GM21526 (cell line): ENCODE data around the gene LRRC61.
A peak's percentile ranks its signal among the peaks of the same experiment; 100 is the strongest.

Source experiments
- ATAC-seq: cut with Tn5 transposase; IDR thresholded peaks from one replicate; pipeline ENCODE4 v1.9.1; 2021; ENCODE audit warnings: moderate library complexity; ENCODE audit not compliant: unreplicated experiment, low FRiP score

Gene LRRC61

DNA sequence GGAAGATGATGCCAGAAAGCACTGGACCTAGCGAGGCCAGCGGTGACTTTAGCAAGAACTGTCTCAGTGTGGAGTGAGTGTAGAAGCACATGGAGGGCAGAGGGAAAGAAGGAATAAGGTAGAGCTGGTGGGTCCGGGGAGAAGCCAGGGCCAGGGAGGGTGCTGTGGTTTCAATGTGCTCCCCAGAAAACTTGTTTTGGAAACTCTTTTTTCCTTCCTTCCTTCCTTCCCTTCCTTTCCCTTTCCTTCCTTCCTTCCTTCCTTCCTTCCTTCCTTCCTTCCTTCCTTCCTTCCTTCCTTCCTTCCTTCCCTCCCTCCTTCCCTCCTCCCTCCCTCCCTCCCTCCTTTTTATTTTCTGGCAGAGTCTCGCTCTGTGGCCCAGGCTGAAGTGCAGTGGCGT is 23.8 kb downstream of the LRRC61 start:
- ATAC-seq: no peak

DNA sequence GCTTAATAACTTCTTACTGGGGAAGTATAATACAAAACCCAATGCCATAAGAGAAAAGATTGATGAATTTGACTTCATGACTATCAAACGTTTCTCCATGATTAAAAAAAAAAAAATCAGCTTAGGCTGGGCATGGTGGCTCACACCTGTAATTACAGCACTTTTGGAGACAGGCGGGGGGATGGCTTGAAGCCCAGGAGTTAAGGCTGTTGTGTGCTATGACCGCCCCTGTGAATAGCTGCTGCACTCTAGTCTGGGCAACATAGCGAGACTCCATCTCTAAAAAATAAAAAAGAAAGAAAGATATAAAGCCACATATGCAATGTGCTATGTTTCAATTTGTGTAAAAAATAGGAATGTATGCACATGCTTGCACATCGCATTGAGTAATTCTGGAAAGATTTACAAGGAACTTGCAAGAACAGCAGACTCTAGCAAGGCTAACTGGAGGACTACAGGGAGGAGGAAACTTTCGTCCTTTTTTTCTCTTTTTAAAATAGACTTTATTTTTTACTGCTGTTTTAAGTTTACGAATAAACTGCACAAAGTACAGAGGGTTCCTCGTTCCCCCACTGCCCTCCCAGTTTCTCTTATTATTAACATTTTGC is 28.5 kb downstream of the LRRC61 start:
- ATAC-seq: no peak

DNA sequence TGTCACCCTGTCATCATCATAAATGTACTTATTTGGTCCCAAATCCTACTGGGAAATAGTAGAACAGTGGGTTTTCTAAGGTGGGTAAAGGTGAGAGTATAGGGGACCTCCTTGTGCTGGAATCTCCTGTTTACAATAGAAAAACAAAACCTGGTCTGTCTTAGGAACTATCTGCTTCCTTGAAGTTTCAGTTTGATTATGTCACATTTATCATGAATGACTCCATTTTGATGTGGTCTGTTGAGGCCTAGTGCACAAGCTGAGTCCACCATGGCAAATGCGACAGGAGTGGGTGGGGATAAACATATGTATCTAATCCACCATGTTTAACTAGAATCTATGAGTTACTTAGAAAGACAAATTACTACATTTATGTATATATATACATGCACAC is 32.5 kb downstream of the LRRC61 start:
- ATAC-seq: no peak

DNA sequence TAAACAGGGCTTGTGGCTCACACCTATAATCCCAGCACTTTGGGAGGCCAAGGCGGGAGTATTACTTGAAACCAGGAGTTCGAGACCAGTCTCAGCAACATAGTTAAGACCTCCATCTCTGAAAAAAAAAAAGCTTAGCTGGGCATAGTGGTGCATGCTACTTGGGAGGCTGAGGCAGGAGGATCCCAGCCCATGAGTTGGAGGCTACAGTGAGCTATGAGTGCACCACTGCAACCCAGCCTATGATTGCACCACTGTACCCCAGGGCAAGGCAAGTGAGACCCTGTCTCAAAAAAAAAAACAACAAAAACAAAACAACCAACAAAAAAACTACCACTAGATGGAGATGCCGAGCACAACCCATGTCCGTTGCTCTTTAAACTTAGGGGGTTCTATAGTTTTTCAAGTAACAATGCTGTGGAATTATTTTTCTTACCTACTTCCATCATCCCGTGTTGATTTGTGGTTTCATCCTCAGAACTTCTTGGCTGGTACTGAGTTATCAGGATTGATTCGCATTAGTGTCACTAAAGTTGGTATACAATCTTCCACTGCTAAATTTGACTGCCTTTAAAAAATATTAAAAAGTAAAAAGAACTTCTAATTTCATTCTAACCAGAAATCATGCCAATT is 33.2 kb downstream of the LRRC61 start:
- no peak for ATAC-seq

DNA sequence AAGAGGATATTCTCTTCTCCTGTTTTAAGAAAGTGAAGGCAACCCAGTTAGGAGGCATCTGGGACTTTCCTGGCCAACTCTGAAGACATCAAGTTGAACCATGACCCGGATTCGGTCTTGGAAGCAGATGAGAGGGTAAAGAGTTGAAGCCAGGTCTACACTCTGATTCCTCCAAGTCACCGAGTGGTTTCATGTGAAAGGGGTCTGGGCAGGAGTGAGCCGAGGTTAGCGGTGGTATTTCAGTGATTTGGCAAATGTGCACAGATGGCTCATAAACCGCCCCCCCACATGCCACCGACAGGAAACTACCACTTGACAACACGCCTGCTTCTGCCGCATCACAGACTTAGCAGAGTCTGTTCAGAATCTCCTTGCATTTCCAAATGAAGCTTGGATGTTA is 34.1 kb downstream of the LRRC61 start:
- no peak for ATAC-seq

DNA sequence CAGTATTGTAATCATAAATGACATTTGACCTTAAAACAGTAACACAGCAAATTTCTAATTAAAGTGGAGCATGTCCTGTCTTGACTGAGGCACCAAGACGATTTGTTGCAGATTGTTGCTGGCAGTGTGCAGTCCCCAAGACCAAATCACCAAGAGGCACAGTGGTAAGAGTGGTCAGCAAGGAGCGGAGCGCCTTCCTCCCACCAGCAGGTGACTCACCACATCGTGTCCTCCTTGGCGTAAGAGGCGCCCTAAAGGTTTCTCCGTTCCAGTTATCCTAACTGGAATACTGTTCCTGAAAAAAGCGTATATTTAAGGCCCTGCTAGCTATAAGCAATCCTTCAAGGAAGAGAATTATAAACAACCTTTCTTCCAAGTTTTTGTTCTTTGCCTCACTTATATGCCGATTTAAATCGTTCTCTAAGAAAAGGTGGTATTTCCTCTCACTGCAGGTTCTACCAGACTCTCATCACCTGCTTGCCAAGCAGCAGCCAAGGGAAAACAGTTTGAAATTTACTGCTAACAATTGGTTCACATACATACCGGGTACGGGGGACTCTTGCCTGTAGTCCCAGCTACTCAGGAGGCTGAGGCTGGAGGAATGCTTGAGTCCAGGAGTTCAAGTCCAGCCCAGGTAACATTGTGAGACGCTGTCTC is 34.7 kb downstream of the LRRC61 start:
- no peak for ATAC-seq

DNA sequence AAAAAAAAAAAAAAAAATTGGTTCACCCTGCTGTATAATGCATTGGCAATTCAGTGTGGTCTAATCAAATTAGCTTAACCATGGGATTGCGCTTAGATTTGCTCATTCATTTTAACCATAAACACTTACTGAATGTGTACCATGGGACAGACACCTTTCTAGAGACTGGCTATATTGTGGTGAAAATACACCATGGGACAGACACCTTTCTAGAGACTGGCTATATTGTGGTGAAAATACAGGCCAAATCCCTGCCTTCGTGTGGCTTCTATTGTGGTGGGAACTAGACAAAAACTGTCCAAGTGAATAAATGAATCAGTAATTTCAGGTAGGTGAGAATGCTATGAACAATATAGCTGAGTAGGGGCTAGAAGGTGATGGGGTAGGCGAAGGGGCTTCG is 35.3 kb downstream of the LRRC61 start:
- ATAC-seq: no peak

DNA sequence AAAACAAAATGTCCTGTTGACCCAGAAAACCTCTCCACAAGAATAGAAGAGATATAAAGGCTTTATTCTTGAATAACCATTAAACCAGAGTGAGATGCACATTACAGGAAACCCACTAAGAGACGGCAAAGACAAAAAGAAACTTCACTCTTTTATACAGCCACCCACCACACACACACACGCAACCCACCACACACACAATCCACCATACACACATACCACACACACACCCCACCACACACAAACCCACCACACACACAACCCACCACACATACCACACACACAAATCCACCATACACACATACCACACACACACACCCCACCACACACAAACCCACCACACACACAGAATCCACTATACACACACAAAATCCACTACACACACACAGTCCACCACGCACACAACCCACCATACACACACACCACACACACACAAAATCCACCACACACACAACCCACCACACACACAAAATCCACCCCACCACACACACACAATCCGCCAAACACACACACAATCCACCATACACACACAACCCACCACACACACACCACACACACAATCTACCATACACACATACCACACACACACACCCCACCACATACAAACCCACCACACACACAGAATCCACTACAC is 36.0 kb downstream of the LRRC61 start:
- ATAC-seq: no peak

DNA sequence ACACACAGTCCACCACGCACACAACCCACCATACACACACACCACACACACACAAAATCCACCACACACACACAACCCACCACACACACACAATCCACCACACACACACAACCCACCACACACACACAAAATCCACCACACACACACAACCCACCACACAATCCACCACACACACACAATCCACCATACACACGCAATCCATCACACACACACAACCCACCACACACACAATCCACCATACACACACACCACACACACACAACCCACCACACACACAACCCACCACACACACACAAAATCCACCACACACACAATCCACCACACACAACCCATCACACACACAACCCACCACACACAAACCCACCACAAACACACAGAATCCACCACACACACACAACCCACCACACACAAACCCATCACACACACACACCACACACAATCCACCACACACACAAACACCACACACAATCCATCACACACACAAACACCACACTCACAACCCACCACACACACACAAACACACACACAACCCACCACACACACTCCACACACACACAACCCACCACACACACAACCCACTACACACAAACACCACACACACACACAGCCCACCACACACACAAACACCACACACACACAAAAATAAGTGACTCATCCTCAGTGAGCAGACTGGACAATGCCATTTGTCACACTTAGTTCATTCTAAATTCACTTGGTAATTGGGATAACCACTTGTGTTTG is 36.6 kb downstream of the LRRC61 start:
- ATAC-seq: no peak

DNA sequence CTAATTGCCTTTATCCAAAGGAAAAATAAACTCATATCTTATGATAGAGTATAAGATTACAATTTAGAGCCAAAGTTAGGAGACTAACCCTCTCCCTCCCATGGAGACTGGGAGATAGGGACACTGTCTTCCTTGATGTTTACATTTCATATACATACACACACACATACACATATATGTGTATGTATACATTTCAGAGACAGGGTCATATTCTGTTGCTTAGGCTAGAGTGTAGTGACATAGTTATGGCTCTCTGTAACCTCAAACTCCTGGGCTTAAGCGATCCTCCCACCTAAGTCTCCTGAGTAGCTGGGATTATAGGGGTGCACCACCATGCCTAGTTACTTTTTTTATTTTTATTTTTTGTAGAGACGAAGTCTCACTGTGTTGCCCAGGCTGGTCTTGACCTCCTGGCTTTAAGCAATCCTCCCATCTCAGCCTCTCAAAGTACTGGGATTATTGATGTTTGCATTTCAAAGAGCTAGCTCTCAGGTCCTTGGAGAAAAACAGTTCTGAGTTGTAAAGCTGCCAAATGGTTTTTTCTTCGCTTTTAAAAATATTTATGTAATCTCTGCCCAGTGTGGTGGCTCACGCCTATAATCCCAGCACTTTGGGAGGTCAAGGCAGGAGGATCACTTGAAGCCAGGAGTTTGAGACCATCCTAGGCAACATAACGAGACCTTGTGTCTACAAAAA is 37.4 kb downstream of the LRRC61 start:
- ATAC-seq: no peak

DNA sequence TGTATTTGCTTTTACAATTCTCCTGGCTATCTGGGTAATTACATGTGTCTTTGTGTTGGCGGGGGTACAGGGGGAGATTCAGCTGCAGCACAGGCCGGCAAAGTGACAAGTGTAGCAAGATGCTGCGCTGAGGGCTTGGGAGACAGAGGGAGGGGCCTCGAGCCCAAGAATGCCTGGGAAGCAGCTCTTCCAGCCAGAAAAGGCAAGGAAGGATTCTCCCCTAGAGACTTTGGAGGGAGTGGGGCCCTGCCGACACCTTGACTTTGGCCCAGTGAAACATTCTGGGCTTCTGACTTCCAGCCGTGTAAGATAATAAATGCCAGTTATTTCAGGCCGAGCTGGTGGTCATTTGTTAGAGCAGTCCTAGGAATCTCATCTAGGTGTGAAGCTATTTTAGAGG is 38.2 kb downstream of the LRRC61 start:
- no peak for ATAC-seq

DNA sequence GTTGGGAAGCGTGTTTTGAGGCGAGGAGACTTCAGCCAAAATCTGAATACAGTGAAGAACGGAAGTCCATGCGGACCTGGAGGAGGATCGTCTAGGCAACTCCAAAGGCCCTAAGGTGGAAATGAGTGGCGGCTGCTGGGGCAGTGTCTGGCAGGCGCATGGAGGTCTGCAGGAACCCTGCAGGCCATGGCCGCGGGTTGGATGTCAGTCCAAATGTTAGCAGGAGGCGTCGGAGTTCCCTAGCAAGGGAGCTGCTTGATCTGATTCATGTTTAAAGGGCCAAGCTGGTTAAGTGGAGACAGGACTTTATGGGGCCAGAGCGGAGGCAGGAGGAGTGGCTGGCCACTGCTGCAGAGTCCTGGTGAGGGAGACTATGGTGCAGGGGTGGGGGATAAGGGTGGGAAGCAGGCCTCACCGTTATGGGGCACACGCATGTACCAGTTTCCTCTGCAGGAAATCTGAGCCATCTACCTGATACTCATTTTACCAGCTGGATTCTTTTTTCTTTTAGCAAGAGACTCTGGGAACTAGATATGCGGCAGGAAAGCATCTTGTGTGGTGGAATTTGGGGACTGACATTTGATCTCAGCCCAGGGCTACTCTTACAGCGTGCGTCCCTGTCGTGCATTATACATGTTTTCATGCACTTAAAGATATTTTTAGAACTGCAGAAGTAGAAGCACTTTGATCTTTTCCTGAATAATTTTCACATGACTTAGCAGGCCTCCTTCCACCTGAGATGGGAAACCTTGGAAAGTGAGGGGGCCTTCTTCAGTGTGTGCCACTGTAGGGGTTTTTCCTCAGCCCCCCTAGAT is 38.9 kb downstream of the LRRC61 start:
- no peak for ATAC-seq

DNA sequence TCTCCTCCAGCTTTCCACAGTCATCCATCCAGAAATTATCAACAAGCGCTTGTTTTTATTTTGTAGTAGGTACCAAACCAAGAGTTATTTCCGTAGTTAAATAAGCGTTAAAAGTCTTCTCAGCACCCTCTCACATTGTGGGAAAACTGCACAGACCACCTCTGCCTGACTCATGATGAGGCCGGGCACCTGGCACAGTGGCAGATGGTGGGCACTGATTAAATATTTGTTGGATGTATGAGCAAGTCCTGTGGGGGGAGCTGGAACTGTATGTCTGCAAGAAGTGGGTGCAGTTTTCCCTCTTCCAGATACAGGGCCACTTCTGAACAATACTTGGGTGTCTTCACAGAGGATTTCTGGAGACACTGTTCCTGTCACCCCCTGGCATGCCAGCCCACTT is 40.2 kb downstream of the LRRC61 start:
- no peak for ATAC-seq

DNA sequence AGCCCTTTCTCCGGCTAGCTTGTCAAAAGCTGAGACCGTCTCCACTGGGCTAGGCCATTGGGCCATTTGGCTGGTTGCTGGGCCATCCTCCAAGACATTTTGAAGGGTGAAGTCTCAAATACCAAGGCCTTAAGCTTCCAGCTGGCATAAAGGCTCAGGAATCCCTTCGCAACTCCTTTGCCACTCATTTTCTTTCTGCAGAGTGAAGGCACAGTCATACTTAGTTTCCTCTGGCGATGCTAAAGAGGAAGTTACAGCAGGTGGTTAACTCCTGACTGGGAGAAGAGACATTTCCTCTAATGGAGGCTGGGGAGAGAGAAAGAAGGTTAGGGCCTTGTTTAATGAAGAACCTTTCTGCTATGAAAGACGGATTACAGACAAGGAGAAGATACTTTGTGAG is 40.7 kb downstream of the LRRC61 start:
- ATAC-seq: no peak

DNA sequence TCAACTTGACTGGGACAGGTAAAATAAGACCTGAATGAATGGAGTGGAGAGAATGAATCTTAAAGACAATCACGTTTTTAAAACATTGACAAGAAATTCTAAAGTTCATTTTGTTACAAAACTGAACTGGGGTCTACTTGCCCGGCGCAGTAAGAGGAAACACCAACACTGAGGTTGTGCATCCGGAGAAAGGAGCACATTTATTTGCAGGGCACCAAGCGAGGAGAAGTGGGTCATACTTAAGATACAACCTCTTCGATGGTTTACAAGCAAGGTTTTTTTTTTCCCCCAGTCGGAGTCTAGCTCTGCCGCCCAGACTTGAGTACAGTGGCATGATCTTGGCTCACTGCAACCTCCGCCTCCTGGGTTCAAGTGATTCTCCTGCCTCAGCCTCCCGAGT is 42.0 kb downstream of the LRRC61 start:
- no peak for ATAC-seq

DNA sequence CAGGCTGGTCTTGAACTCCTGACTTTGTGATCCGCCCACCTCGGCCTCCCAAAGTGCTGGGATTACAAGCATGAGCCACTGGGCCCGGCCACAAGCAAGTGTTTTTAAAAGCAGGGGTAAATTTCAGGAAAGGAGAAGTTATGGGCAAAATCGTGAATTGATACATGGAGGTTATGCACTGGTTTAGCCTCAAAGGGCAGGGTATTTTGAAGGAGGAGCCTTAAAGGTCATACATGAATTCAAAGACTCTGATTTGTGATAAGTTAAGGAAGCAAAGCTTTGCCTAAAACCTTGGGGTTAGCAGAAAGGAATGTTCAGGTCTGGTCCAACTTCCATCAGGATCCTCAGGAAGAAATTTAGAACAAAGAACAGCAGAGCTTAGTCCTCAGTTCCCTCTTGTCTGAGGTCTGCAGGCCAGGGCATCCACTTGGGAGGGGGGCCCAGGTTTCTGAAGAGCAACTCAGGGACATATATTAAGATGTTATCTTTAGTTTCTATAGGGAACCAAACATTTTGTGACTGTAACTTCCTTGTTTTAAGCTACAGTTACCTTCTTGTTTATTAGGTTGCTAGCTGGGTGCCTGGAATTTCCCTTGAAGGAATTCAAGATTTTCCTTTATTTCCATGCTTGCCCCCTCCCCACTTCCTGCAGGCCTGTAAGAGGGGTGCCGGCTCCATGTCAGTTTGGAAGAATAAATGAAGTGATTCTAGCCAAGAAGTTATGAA is 42.7 kb downstream of the LRRC61 start:
- ATAC-seq: no peak

DNA sequence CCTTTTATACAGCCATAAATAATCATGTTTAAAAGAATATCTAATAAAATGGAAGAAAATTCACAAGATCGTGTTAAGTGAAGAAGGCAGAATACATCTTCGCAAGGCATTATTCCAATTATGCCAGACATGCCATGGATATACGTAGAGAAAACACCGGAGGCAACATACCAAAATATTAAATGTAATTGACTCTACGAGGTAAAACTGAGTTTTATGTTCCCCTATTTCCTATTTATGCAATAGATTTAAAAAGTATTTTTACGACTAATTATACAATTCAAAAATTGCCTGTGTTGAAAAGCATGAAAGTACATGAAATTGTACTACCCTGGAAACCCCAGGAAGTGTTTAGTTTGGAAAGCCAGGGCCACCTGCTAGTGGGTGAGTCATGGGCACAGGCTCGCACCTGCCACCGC is 44.5 kb downstream of the LRRC61 start:
- ATAC-seq: no peak

DNA sequence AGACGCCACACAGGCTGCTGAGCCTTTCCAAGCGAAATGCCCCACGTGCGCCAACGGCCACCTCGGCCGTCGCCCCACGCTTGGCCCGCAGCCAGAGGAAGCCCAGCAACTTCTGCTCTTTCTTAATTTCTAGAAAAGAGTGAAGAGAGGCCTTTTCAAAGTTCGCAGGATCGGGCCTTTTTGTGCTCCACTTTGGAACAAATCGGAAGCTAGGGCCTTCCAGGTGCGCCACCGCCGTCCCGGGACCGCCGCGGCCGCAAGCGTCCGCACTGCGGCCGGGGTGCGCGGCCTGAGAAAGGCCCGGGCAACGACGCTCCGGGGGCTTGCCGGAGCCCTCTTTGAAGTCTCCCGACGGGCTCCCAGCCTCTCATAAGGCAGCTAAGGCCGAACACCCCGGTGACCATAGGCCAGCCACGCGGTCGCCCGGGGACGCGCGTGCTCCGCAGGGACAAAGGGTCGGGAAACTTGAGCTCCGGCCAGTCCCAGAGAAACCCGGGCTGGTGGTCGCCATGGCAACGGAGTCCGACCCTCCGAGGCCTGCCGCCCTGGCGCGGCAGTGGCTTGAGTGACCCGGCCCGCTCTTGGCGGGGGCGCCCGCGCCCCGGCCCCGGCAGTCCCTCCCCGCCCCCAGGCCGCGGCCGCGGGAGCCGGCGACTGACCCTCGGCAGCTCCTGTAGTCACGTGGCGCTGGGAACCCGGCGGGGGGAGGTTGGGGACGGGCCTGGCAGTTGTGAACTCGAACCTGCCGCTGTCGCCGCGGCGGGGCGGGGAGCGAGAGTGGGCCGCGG is 45.1 kb downstream of the LRRC61 start, which contains the start of gene REPIN1:
REPIN1 (plus strand) TSS at position 727 of the 788 bp plus-strand sequence. CDS start 890 bp downstream, outside the sequence.
- ATAC-seq: peak; percentile 43
